ENCODE results near the gene TSPAN10. TPM values are rescaled to one million over a fixed set of nuclear protein-coding genes. Genes with fewer than 3 reads are reported as not detected.
A peak's percentile ranks its signal among the peaks of the same experiment; 100 is the strongest.

The TSPAN10 gene
- total and polyA plus RNA-seq, 2 of the 13 experiments (the other 11 are each of a cell fraction or from before 2014, with no cell fraction given): 0.54 to 0.75 TPM

- no peak for TF ChIP-seq ZNF878 (CRISPR knock-in tag; IDR thresholded peaks at IDR 0.05)
- TF ChIP-seq ZNF850 (CRISPR knock-in tag; conservative IDR thresholded peaks at IDR 0.05): no peak
Observed at GRCh38 chr17:81683208-81683583, 46.2 kb downstream of the TSPAN10 start (continued).

GRCh38 chr17:81683584-81684441, 46.8 kb downstream of the TSPAN10 start, which contains the start of the genes ARL16 and HGS:
TSS of gene ARL16 (minus strand) at chr17:81683797. CDS start at chr17:81683753, 44 bp downstream.
TSS of gene HGS (plus strand) at chr17:81684011. CDS start at chr17:81684067, 56 bp downstream.
- WGBS (ENCODE audit: low lambda C conversion rate): 0% methylated on average over 33 of the region's 112 CpGs
- peak; percentile 99 for DNase-seq (ENCODE audit: low spot score)
- H3K27me3 ChIP-seq (ENCODE audit: control insufficient read depth in 1 of 2, insufficient read depth in 2 of 2, low read length in 2 of 2): no peaks in the 10 kb centered on the region; a peak in 1 of 5 replicates
- H3K9me3 ChIP-seq (ENCODE audit: low read length): no peaks in the 10 kb centered on the region
- peak; percentile 98 for FAIRE-seq
- BruUV-seq (replicated peaks): no TSS peak
- peaks cover 27 to 36% of the 10 kb centered on the region in 2 experiments; a peak in 4 of 5 replicates for H3K36me3 ChIP-seq (replicated peaks in 1 of 2; ENCODE audit: control insufficient read depth in 1 of 2, insufficient read depth in 2 of 2, low read length in 2 of 2)
- in situ Hi-C loops (cut with HindIII; ENCODE audit: extremely low pct_ligation_motif_present, low pct_unique_long_range_greater_than_20kb): no loop called here
- CTCF ChIA-PET (ENCODE audit: low intra/inter-chr PET ratio, low total read pairs): no interaction called here
- H4K20me1 ChIP-seq (ENCODE audit: insufficient read depth, low read length): no peaks in the 10 kb centered on the region
- peaks cover 43% of the 10 kb centered on the region for H3K4me1 ChIP-seq (ENCODE audit: insufficient read depth, low read length)
- H3K9ac ChIP-seq (ENCODE audit: insufficient read depth, low read depth, low read length): peak within 1 kb of the TSS; percentile 94
- peaks cover 35% of the 10 kb centered on the region for H3K79me2 ChIP-seq (ENCODE audit: insufficient read depth, low read length)
- H2AFZ ChIP-seq (ENCODE audit: low read length): no peak within 1 kb of the TSS
- H3K4me2 ChIP-seq (ENCODE audit: low read depth, low read length): peak within 1 kb of the TSS; percentile 94
- intact Hi-C loops (cut with micrococcal nuclease; ENCODE audit: unreplicated experiment): no loop called here
- H3K4me3 ChIP-seq (replicated peaks in 1 of 3; ENCODE audit: insufficient read depth in 1 of 3, low read depth in 2 of 3, low read length in 3 of 3): peak within 1 kb of the TSS; percentile 94 to 99 (median 97)
- POLR2A ChIA-PET: interaction anchor here (0.5 to 4.5 kb wide), 26 partner anchors 9 to 1887 kb away, joined by 3 to 124 read pairs (median 4); partner anchors contain the start of genes CBX8, CCDC137, FAAP100 and MCRIP1
- peak within 1 kb of the TSS; percentile 68 for H3K27ac ChIP-seq (ENCODE audit: extremely low read length, insufficient read depth, low read length)
- peak; percentile 92 for ATAC-seq
- peak; percentile 70 for TF ChIP-seq ZNF761 (CRISPR knock-in tag; conservative IDR thresholded peaks at IDR 0.05)
- 0 out of 2 replicates have a peak, but pooled peaks have one; percentile 62 for TF ChIP-seq ISX (CRISPR knock-in tag; conservative IDR thresholded peaks at IDR 0.05)
- no peak for TF ChIP-seq ADNP (CRISPR knock-in tag; IDR thresholded peaks at IDR 0.05)
- peak; percentile 80 for TF ChIP-seq POLR2G (IDR thresholded peaks at IDR 0.05; ENCODE audit: low read depth, low read length)
- TF ChIP-seq ZNF644 (CRISPR knock-in tag; IDR thresholded peaks at IDR 0.05; ENCODE audit: low read depth): no peak
- peak; percentile 35; the same call in 1 of the 2 replicates for TF ChIP-seq ZNF451 (CRISPR knock-in tag; IDR thresholded peaks at IDR 0.05)
- peak; percentile 64 for TF ChIP-seq ZNF768 (CRISPR knock-in tag; IDR thresholded peaks at IDR 0.05)
- TF ChIP-seq BRD4 (CRISPR knock-in tag; IDR thresholded peaks at IDR 0.05): peak; percentile 66; the same call in 1 of the 2 replicates
- TF ChIP-seq ZNF574 (CRISPR knock-in tag; IDR thresholded peaks at IDR 0.05): peak; percentile 96
- peak; percentile 62; the same call in 1 of the 2 replicates for TF ChIP-seq ZNF503 (CRISPR knock-in tag; IDR thresholded peaks at IDR 0.05)
- peak; percentile 31 for TF ChIP-seq ZNF230 (CRISPR knock-in tag; IDR thresholded peaks at IDR 0.05)
- peak; percentile 5; the same call in 1 of the 2 replicates for TF ChIP-seq CEBPG (CRISPR knock-in tag; IDR thresholded peaks at IDR 0.05)
- TF ChIP-seq KDM5A (IDR thresholded peaks at IDR 0.05; ENCODE audit: borderline replicate concordance, low read length): peak; percentile 92
- TF ChIP-seq MEIS1 (CRISPR knock-in tag; IDR thresholded peaks at IDR 0.05; ENCODE audit: borderline replicate concordance): peak; percentile 47; the same call in 1 of the 2 replicates
- TF ChIP-seq KMT2B (CRISPR knock-in tag; IDR thresholded peaks at IDR 0.05): peak; percentile 80
- no peak for TF ChIP-seq RBM39 (IDR thresholded peaks at IDR 0.05; ENCODE audit: low read depth, low read length, poor library complexity, severe bottlenecking)
- peak; percentile 28 for TF ChIP-seq SKI (IDR thresholded peaks at IDR 0.05; ENCODE audit: partially characterized antibody)

Measured in HepG2 (cell line).